Measurements from ENCODE around the gene CAT. TPM values are rescaled to one million over a fixed set of nuclear protein-coding genes. Genes with fewer than 3 reads are reported as not detected.

The CAT gene
- total RNA-seq, 1 donor from 2014 or later: 29.2 TPM

DNA sequence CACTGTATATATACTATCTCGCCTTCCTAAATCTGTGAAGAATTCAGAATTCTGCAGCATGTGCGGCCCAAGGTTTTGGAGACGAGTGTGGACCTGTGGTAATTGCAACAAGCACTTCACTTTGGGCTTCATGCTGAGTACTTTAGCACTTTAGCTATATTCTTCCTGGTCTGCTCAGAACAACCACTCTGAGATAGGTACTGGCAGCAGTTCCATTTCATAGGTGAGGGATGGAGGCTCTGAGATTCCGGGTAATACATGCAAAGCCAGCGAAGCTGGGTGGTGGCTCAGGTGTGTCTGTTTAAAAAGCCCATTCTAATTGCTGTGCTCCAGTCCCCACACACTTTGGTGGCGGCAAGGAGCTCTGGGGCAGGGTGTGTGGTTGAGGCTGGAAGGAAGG is 68.4 kb downstream of the CAT start:
- H3K27ac Mint-ChIP-seq: no peak overlapping the region
- H3K27me3 Mint-ChIP-seq (ENCODE audit: low read depth): no peaks in the 10 kb centered on the region
- no peaks in the 10 kb centered on the region for H3K9me3 Mint-ChIP-seq
- peaks cover 1% of the 10 kb centered on the region for H3K4me1 Mint-ChIP-seq
- H3K4me3 Mint-ChIP-seq: no peak overlapping the region
- DNase-seq (ENCODE audit: low spot score in 2 of 2, unreplicated experiment in 2 of 2): no peak
- H3K36me3 Mint-ChIP-seq: no peaks in the 10 kb centered on the region
- TF ChIP-seq, protein P1, sequence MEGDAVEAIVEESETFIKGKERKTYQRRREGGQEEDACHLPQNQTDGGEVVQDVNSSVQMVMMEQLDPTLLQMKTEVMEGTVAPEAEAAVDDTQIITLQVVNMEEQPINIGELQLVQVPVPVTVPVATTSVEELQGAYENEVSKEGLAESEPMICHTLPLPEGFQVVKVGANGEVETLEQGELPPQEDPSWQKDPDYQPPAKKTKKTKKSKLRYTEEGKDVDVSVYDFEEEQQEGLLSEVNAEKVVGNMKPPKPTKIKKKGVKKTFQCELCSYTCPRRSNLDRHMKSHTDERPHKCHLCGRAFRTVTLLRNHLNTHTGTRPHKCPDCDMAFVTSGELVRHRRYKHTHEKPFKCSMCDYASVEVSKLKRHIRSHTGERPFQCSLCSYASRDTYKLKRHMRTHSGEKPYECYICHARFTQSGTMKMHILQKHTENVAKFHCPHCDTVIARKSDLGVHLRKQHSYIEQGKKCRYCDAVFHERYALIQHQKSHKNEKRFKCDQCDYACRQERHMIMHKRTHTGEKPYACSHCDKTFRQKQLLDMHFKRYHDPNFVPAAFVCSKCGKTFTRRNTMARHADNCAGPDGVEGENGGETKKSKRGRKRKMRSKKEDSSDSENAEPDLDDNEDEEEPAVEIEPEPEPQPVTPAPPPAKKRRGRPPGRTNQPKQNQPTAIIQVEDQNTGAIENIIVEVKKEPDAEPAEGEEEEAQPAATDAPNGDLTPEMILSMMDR (IDR thresholded peaks at IDR 0.05; ENCODE audit: unreplicated experiment): no peak

DNA sequence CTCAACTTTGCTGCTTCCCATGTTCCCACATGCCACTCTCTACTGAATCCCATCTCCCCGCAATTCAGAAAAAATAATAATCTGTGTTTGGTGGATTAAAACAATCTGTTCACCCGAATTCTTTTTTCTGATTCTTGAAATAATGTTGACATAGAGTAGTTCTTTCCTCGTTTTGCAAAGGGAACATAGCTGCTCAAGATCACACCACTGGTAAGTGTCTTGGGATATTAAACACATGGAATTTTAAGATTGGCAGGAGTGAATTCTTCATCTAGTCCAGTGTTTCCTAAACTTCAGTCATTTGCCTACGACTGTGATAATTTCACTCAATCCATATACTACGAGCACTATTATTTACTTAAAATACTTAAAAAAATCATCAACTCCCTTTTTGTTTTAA is 68.9 kb downstream of the CAT start:
- no peak for DNase-seq (ENCODE audit: low spot score in 2 of 2, unreplicated experiment in 2 of 2)
- TF ChIP-seq, protein P1 (IDR thresholded peaks at IDR 0.05; ENCODE audit: unreplicated experiment): no peak
- Mint-ChIP-seq H3K27me3 (ENCODE audit: low read depth) (no peaks in the 10 kb centered on the region), H3K36me3 (no peaks in the 10 kb centered on the region), H3K9me3 (no peaks in the 10 kb centered on the region), H3K27ac (no peak overlapping the region), H3K4me1 (peaks cover 1% of the 10 kb centered on the region), H3K4me3 (no peak overlapping the region)

DNA sequence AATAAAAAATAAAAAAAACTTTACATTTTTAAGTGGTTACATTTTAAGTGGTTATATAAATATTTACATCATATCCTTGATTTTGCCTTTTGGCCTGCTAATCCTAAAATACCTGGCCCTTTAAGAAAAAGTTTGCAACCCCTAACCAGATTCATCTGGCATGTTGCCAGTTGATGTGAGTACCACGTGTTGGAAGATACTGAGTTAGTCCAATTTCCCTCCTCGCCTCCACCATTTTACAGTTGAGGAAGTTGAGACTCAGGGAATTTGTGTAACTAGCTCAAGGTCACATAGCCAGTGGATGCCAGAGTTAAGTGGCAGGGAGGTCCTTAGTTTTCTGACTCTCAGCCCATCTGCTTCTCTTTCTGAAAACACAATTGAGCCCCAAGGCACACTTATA is 69.8 kb downstream of the CAT start:
- Mint-ChIP-seq H3K36me3 (no peaks in the 10 kb centered on the region), H3K4me1 (peaks cover 8% of the 10 kb centered on the region), H3K27ac (no peak overlapping the region), H3K4me3 (no peak overlapping the region), H3K9me3 (no peaks in the 10 kb centered on the region), H3K27me3 (ENCODE audit: low read depth) (no peaks in the 10 kb centered on the region)
- DNase-seq (ENCODE audit: low spot score in 2 of 2, unreplicated experiment in 2 of 2): no peak
- TF ChIP-seq, protein P1 (IDR thresholded peaks at IDR 0.05; ENCODE audit: unreplicated experiment): no peak

DNA sequence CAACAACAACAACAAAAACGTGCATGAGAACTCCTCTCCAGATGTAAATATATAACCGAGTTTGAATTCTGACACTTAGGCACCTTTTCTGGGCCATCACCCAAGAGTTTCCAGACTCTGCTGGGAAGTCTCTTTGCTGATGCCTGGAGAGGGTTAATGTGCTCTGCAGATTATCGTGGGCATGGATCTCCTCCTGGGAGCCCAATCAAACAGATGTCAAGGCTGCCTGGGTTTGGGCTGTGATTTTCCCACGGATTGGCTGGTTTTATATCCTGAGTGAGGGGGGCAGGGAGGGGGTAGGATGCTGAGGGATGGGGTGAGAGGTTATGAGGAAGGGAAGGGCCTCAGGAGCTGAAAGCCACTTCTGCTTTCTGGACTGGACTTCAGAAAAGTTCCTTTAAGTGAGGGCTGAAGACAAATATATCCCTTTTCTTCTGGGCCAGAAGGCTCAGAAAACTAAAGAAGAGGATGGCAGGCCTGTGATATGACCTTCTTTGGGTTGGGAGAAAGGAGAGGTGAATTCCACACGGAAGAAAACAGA is 70.7 kb downstream of the CAT start:
- Mint-ChIP-seq H3K36me3 (no peaks in the 10 kb centered on the region), H3K4me1 (peaks cover 17% of the 10 kb centered on the region), H3K4me3 (no peak overlapping the region), H3K27me3 (ENCODE audit: low read depth) (no peaks in the 10 kb centered on the region), H3K27ac (no peak overlapping the region), H3K9me3 (no peaks in the 10 kb centered on the region)
- TF ChIP-seq, protein P1 (IDR thresholded peaks at IDR 0.05; ENCODE audit: unreplicated experiment): no peak
- no peak for DNase-seq (ENCODE audit: low spot score in 2 of 2, unreplicated experiment in 2 of 2)

GRCh38 chr11:34510218-34510617 is 71.5 kb downstream of the CAT start:
- no peaks in the 10 kb centered on the region for H3K27me3 Mint-ChIP-seq (ENCODE audit: low read depth)
- no peak overlapping the region for H3K27ac Mint-ChIP-seq
- peaks cover 23% of the 10 kb centered on the region for H3K4me1 Mint-ChIP-seq
- H3K36me3 Mint-ChIP-seq: no peaks in the 10 kb centered on the region
- H3K9me3 Mint-ChIP-seq: no peaks in the 10 kb centered on the region
- no peak for DNase-seq (ENCODE audit: low spot score in 2 of 2, unreplicated experiment in 2 of 2)
- no peak overlapping the region for H3K4me3 Mint-ChIP-seq
- TF ChIP-seq, protein P1 (IDR thresholded peaks at IDR 0.05; ENCODE audit: unreplicated experiment): no peak

DNA sequence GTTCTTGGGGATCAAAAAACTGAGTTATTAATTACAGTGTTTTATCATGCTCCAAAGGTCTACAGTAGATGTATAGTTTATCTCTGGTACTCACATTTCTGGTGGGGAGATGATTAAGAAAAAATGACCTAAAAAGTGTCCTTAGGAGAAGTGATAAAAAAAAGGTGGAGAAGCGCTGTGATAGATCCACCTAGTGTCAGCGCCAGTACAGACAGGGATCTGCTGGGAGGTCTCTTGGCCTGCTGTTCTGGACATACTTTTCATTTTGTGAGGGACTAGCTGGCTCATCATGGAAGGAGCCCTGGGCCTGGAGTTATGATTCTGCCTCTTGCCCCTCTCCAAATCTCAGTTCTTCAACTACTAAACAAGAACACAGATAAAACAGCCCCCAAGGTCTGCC is 71.9 kb downstream of the CAT start:
- H3K4me1 Mint-ChIP-seq: peaks cover 23% of the 10 kb centered on the region
- H3K36me3 Mint-ChIP-seq: no peaks in the 10 kb centered on the region
- no peaks in the 10 kb centered on the region for H3K27me3 Mint-ChIP-seq (ENCODE audit: low read depth)
- H3K4me3 Mint-ChIP-seq: no peak overlapping the region
- DNase-seq (ENCODE audit: low spot score in 2 of 2, unreplicated experiment in 2 of 2): no peak
- H3K27ac Mint-ChIP-seq: no peak overlapping the region
- no peaks in the 10 kb centered on the region for H3K9me3 Mint-ChIP-seq
- TF ChIP-seq, protein P1 (IDR thresholded peaks at IDR 0.05; ENCODE audit: unreplicated experiment): no peak
